ENCODE data around the gene USP24.

USP24 gene

GRCh38 chr1:55081188-55081904 is 133.8 kb downstream of the USP24 start:
- no peak for TF ChIP-seq CTCF (IDR thresholded peaks at IDR 0.05)

- no peak for TF ChIP-seq CTCF (IDR thresholded peaks at IDR 0.05)
These were observed 135.5 kb downstream of the USP24 start for GRCh38 chr1:55079651-55080050.

GRCh38 chr1:55078470-55078869 is 136.7 kb downstream of the USP24 start:
- TF ChIP-seq CTCF (IDR thresholded peaks at IDR 0.05): no peak

- no peak for TF ChIP-seq CTCF (IDR thresholded peaks at IDR 0.05)
These were observed 138.8 kb downstream of the USP24 start for GRCh38 chr1:55076356-55076755.

- TF ChIP-seq CTCF (IDR thresholded peaks at IDR 0.05): no peak
These were observed 140.7 kb downstream of the USP24 start for GRCh38 chr1:55074455-55074854.

GRCh38 chr1:55073187-55073916 is 141.8 kb downstream of the USP24 start:
- no peak for TF ChIP-seq CTCF (IDR thresholded peaks at IDR 0.05)

- TF ChIP-seq CTCF (IDR thresholded peaks at IDR 0.05): peak; percentile 73
These were observed 143.7 kb downstream of the USP24 start for GRCh38 chr1:55071477-55071876.

Measured in LNCAP (cell line).